IPS-20b (cell line): ENCODE data around the gene NUP210.

ENCODE experiments used
- H3K27ac ChIP-seq: one replicate; pipeline ENCODE4 v1.5.1; 2013; ENCODE audit warnings: low read length
- H3K27me3 ChIP-seq: 2 replicates; pipeline ENCODE4 v1.6.1; 2013; ENCODE audit warnings: mild to moderate bottlenecking, low read length, inconsistent platforms; ENCODE audit not compliant: insufficient read depth
- H3K36me3 ChIP-seq: 2 replicates; pipeline ENCODE4 v1.6.1; 2013; ENCODE audit warnings: low read depth, mild to moderate bottlenecking, inconsistent platforms, low read length, moderate library complexity; ENCODE audit not compliant: insufficient read depth
- H3K4me1 ChIP-seq: 2 replicates; pipeline ENCODE4 v1.6.1; 2013; ENCODE audit warnings: mild to moderate bottlenecking, control low read depth, inconsistent platforms, low read length, moderate library complexity; ENCODE audit not compliant: insufficient read depth
- H3K4me3 ChIP-seq: 2 replicates; pipeline ENCODE4 v1.5.1; 2013; ENCODE audit warnings: mild to moderate bottlenecking, low read length, inconsistent platforms
- H3K9ac ChIP-seq: 2 replicates; pipeline ENCODE4 v1.6.1; 2013; ENCODE audit warnings: low read depth, mild to moderate bottlenecking, inconsistent platforms, low read length, moderate library complexity
- H3K9me3 ChIP-seq: 2 replicates; pipeline ENCODE4 v1.6.1; 2013; ENCODE audit warnings: mild to moderate bottlenecking, low read depth, low read length, inconsistent platforms; ENCODE audit not compliant: insufficient read depth

NUP210 gene

DNA sequence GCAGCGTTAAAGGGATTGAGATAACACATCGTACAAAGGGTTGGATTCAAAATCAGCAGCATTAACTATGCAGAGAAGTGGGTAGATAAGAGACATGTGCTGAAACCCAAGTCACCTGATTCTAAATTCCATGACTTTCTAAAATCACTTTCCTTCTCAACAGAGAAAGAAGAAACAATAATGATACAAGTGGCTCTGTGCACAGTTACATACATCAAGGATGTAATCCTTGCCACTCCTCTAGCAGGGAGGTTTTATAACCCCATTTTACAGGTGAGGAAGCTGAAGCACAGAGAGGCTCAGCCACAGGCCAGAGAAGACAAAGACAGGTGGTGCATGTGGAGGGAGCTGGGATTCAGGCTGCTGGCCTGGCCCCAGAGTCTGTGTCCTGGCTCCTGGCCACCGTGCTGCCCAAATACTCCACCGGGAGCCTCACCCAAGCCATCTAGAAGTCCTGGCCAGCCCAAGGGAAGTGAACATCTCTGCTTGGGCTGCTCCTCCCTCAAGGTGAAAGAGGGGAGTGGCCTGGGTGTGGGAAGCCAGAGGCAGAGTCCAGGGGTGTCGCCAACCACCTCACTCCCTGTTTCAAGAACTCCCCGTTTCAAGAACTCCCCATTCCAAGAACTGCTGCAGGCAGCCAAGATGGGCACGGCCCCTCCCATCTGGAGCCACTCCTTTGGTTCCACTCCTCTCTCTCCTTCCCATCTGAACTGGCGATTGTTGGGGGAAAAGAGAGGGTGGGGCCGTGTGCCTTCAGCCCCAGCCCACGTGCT, 147.1 kb downstream of the NUP210 start:
- Histone ChIP-seq H3K4me3 (no peak overlapping the region), H3K27ac (no peak overlapping the region), H3K27me3 (no peaks in the 10 kb centered on the region), H3K9me3 (no peaks in the 10 kb centered on the region), H3K36me3 (no peaks in the 10 kb centered on the region), H3K9ac (no peak overlapping the region), H3K4me1 (no peaks in the 10 kb centered on the region)

DNA sequence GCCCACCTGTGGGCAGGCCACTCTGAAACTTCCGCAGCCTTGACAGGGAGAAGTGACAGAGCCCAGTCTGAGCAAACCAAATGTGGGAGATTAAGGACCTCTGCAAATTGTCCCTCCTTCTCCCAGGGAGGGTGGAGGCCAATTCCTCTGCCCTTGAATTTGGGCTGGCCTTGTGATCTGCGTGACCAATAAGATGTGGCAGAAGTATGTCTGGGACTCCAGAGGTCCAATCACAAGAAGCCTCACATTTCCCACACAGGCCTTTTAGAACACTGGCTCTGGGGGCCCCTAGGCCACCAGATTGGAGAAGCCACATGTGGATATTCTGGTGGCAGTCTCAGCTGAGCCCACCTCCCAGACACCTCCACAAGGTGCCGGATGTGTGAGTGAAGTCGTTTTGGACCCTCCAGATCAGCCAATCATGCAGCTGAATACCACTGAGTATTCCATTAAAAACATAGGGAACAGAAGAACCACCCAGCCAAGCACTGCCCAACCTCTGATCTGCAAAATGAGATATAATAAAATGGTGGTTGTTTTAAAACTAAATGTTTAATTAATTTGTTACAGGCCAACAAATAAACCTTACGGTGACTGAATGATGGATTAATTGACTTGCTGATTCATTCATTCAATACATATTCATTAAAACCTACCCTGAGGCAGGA, 150.3 kb downstream of the NUP210 start:
- no peak overlapping the region for H3K27ac ChIP-seq
- H3K4me1 ChIP-seq: no peaks in the 10 kb centered on the region
- H3K9me3 ChIP-seq: no peaks in the 10 kb centered on the region
- no peak overlapping the region for H3K4me3 ChIP-seq
- H3K27me3 ChIP-seq: no peaks in the 10 kb centered on the region
- no peaks in the 10 kb centered on the region for H3K36me3 ChIP-seq
- H3K9ac ChIP-seq: no peak overlapping the region

DNA sequence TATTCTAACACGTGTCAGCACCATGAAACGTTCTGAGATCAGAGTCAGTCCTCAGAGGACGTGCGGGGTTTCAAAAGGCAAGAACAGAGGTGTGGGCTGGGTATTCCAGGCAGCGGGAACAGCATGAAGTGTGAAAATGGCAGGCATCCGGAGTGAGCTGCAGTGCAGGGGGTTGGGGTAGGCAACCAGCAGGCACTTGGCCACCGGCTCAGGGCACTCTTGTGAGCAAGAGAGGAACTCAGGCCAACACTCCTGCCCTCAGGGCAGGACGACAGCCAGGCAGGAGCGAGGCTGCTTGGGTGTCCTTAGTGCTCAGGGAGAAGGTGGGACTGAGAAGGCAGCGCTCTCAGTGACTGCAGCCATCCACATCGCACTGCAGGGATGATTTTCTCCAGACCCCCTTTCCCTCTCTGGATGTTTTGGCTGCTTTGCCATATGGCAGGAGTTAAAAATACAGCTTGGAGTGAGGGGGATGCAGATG, 151.1 kb downstream of the NUP210 start:
- Histone ChIP-seq H3K9ac (no peak overlapping the region), H3K9me3 (no peaks in the 10 kb centered on the region), H3K4me3 (no peak overlapping the region), H3K4me1 (no peaks in the 10 kb centered on the region), H3K27me3 (no peaks in the 10 kb centered on the region), H3K36me3 (no peaks in the 10 kb centered on the region), H3K27ac (no peak overlapping the region)

DNA sequence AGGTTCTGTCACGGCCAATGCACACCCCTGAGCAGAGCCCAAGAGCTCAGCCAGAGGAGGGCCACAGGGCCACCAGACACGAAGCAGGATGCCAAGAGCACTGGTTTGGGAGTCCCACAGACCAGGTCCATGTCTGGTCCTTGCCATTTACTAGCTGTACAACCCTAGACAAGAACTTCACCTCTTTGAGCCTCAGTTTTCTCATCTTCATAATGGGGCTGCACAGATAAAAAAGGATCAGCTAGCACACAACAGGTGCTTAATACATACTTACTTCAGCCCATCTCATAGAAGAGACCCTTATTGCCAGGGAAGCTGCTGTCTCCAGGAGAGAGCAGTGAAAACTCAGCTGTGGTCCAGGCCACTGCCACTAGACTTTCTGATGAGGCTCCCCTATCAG, 152.0 kb downstream of the NUP210 start:
- no peak overlapping the region for H3K9ac ChIP-seq
- H3K27me3 ChIP-seq: no peaks in the 10 kb centered on the region
- no peak overlapping the region for H3K4me3 ChIP-seq
- no peaks in the 10 kb centered on the region for H3K4me1 ChIP-seq
- H3K27ac ChIP-seq: no peak overlapping the region
- H3K9me3 ChIP-seq: no peaks in the 10 kb centered on the region
- H3K36me3 ChIP-seq: no peaks in the 10 kb centered on the region

DNA sequence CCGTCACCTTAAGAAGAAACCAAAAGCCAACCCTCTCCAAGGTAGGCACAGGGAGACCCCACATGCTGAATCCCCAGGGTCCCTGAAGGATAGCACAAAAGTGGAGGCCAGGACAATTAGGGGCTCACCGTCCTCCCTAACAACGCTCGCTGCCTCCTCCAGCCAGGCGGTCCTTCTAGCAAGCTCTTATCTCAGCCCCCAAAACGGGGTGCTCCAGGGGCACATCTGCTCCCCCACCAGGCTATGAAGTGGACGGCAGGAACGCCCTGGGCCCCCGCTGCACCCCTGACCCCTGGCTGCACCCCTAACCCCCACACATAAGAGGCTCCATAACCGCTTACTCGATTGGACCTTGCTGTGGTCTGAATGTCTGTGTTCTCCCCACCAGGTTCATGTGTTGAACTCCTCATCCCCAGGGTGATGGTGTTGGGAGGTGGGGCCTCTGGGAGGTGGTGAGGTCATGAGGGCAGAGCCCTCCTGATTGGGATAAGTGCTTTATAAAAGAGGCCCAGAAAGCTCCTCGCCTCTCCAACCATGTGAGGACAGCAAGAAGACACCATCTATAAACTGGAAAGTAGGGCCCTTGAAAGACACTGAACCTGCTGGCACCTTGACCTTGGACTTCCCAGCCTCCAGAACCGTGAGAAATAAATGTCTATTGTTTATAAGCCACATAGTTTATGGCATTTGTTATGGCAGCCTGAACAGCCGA, 153.3 kb downstream of the NUP210 start:
- Histone ChIP-seq H3K4me1 (no peaks in the 10 kb centered on the region), H3K9ac (no peak overlapping the region), H3K36me3 (no peaks in the 10 kb centered on the region), H3K9me3 (no peaks in the 10 kb centered on the region), H3K27ac (no peak overlapping the region), H3K4me3 (no peak overlapping the region), H3K27me3 (no peaks in the 10 kb centered on the region)
